ENCODE measurements around the gene GLP1R.
"Not testable (repeated sequence)": the region's sequence is repeated elsewhere in the genome, so short reads cannot be mapped to it uniquely, and the experiment has no call there.

The GLP1R gene

DNA sequence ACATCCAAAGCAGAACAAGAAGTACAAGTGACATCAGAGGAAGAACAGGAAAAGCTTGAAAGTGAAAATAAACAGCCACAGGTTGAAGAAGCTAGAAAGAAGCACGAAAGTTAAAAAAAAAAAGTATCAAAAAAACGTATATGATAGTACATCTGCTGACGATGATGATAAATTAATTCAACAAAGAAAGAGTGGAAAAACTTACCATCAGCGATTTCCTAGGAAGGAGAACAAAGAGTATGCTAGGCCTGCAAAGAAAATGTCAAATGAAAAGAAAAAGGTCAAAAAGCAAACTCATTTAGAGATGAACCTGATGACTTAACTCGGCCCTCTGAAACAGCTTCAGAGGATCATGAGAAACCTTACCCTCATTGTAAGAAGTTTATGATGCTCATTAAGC, 62.7 kb downstream of the GLP1R start:
- peaks cover 18% of the 10 kb centered on the region for H3K36me3 ChIP-seq
- no peaks in the 10 kb centered on the region for H4K20me1 ChIP-seq
- no peak overlapping the region for H3K9ac ChIP-seq
- H3K9me3 ChIP-seq = no peaks in the 10 kb centered on the region
- H3K27me3 ChIP-seq = no peaks in the 10 kb centered on the region
- H3K27ac ChIP-seq = no peak overlapping the region
- peaks cover 17% of the 10 kb centered on the region for H3K4me1 ChIP-seq
- H3K4me2 ChIP-seq = no peak overlapping the region
- no peak for TF ChIP-seq Cebpa-rat (IDR thresholded peaks at IDR 0.05)
- no peak overlapping the region for H3K4me3 ChIP-seq

DNA sequence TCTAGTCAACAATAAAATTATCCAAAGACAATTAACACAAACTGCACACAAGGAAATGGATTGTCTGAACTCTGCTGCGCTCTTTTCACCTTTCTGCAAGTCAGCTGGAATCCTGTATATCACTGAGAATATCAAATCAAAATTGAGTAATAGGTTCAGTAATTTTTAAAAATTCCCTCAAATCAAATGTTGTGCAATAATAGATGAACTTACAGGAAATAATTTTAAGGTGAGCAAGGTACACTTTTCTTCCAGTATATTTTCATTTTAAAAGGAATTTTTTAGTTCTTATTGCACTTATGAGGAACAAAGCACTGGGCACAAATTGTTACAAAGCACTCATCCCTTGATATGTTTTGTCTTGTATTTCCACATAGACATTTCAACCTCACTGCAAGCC, 65.2 kb downstream of the GLP1R start:
- H3K27me3 ChIP-seq = no peaks in the 10 kb centered on the region
- TF ChIP-seq Cebpa-rat (IDR thresholded peaks at IDR 0.05) = peak; percentile 39; the same call in 1 of the 2 replicates
- H3K4me2 ChIP-seq = peak overlapping the region; percentile 81
- H3K9me3 ChIP-seq = no peaks in the 10 kb centered on the region
- H3K4me3 ChIP-seq = peak overlapping the region; percentile 72; the same call in 1 of the 2 replicates
- H3K27ac ChIP-seq = no peak overlapping the region
- peaks cover 17% of the 10 kb centered on the region for H3K36me3 ChIP-seq
- no peak overlapping the region for H3K9ac ChIP-seq
- H4K20me1 ChIP-seq = no peaks in the 10 kb centered on the region
- peaks cover 17% of the 10 kb centered on the region for H3K4me1 ChIP-seq

- Histone ChIP-seq H3K9me3 (no peaks in the 10 kb centered on the region), H3K36me3 (peaks cover 12% of the 10 kb centered on the region), H3K9ac (peak overlapping the region; percentile 79), H3K4me1 (peaks cover 17% of the 10 kb centered on the region), H3K27me3 (no peaks in the 10 kb centered on the region), H3K4me2 (peak overlapping the region; percentile 81), H4K20me1 (no peaks in the 10 kb centered on the region), H3K4me3 (peak overlapping the region; percentile 72), H3K27ac (peak overlapping the region; percentile 90)
- no peak for TF ChIP-seq Cebpa-rat (IDR thresholded peaks at IDR 0.05)
Observed at GRCh38 chr6:39114388-39114703, 65.8 kb downstream of the GLP1R start.

DNA sequence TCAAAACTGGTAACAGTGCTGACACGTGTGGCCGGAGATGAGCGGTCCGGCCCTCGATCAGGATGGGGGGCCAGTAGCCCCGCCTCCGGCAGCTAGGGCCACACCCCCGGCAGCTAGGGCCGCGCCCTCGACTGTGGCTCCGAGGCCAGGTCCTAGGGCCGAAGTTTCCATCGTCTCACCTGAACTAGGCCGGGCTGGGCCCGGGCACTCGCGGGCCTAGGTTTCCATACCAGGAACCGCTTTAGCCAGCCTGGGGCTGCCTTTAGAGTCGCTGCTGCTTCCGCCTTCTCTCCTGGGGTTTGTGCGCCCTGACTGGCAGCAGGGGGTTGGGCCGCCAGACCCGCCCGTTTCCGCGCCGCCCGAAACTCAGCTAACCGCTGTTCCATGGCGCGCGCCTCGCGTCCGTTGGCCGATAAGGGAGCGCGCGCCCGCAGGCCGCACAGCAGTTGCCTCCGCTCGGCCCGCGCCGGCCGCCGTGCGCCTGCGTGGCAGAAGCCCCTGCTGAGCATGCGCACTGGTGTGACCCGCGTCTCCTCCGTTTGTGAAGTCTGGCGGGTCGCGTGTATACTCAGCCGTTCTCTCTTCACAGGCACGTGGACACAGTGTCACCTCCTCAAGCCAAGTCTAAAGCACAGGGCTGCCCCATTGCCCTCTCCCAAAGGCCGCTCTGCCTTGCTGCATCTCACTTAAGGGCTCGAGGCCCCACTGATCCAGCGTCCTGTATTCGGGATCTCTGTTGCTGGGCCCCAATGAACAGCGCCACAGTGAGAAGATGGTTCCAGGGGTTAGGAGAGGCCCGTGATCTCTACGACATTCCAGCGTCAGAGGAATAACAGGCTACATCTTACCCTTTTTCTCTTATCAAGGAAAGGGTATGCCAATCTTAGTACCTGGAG, 66.4 kb downstream of the GLP1R start, which contains the start of gene SAYSD1:
TSS of gene SAYSD1 (minus strand) at position 483 of the 896 bp plus-strand sequence. CDS start at position 386, 97 bp downstream.
- peaks cover 17% of the 10 kb centered on the region for H3K4me1 ChIP-seq
- peaks cover 6% of the 10 kb centered on the region for H3K36me3 ChIP-seq
- no peaks in the 10 kb centered on the region for H3K9me3 ChIP-seq
- H3K27me3 ChIP-seq = no peaks in the 10 kb centered on the region
- no peak for TF ChIP-seq Cebpa-rat (IDR thresholded peaks at IDR 0.05)
- H3K9ac ChIP-seq = peak within 1 kb of the TSS; percentile 79
- H3K4me3 ChIP-seq = peak within 1 kb of the TSS; percentile 72
- H3K27ac ChIP-seq = peak within 1 kb of the TSS; percentile 90
- peak within 1 kb of the TSS; percentile 81 for H3K4me2 ChIP-seq
- H4K20me1 ChIP-seq = no peaks in the 10 kb centered on the region

GRCh38 chr6:39118921-39119320, 70.3 kb downstream of the GLP1R start:
- Histone ChIP-seq H3K27me3 (no peaks in the 10 kb centered on the region), H4K20me1 (no peaks in the 10 kb centered on the region), H3K4me2 (no peak overlapping the region), H3K27ac (no peak overlapping the region), H3K4me3 (no peak overlapping the region), H3K9me3 (no peaks in the 10 kb centered on the region), H3K36me3 (no peaks in the 10 kb centered on the region), H3K4me1 (peaks cover 10% of the 10 kb centered on the region), H3K9ac (no peak overlapping the region)
- no peak for TF ChIP-seq Cebpa-rat (IDR thresholded peaks at IDR 0.05)

GRCh38 chr6:39124114-39124513, 75.5 kb downstream of the GLP1R start:
- no peaks in the 10 kb centered on the region for H4K20me1 ChIP-seq
- no peaks in the 10 kb centered on the region for H3K4me1 ChIP-seq
- no peak overlapping the region for H3K27ac ChIP-seq
- H3K4me3 ChIP-seq = no peak overlapping the region
- no peak for TF ChIP-seq Cebpa-rat (IDR thresholded peaks at IDR 0.05)
- H3K4me2 ChIP-seq = no peak overlapping the region
- no peaks in the 10 kb centered on the region for H3K27me3 ChIP-seq
- no peak overlapping the region for H3K9ac ChIP-seq
- H3K36me3 ChIP-seq = no peaks in the 10 kb centered on the region
- H3K9me3 ChIP-seq = no peaks in the 10 kb centered on the region

DNA sequence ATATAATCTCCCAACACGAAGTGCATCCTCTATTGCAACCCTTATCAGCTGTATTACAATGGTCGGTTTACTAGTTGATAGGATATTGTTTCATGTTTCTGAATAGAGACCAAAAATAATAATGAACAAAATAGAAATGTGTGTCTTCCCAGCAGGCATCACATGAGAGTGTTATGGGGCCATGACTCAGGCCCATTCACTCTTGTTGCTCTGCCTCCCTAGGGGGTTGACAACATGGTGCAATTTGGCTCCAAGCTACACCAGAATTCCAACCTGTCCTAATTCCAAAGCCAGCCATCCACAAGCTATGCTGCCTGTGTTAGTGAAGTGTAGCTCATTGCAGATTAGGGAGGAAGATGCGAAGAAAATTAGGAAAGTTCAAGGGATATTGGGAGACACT, 79.5 kb downstream of the GLP1R start:
- H3K4me3 ChIP-seq = no peak overlapping the region
- no peaks in the 10 kb centered on the region for H4K20me1 ChIP-seq
- no peak overlapping the region for H3K27ac ChIP-seq
- H3K27me3 ChIP-seq = no peaks in the 10 kb centered on the region
- no peaks in the 10 kb centered on the region for H3K4me1 ChIP-seq
- H3K9me3 ChIP-seq = no peaks in the 10 kb centered on the region
- no peak for TF ChIP-seq Cebpa-rat (IDR thresholded peaks at IDR 0.05)
- H3K9ac ChIP-seq = no peak overlapping the region
- H3K4me2 ChIP-seq = no peak overlapping the region
- no peaks in the 10 kb centered on the region for H3K36me3 ChIP-seq

DNA sequence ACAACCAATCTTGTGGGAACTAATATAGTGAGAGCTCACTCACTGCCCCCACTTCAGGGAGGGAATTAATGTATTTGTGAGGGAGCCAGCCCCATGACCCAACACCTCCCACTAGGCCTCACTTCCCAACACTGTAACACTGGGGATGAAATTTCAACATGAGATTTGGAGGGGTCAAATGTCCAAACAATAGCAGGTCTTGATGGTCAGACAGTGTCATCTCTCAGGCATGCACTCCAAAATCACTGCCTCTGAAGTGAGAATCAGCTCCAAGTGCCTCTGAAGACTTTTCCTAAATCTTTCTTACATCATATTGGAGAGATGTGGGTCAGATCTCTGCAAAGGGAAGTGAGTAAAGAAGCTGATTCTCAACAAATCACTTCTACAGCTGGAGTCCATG, 80.3 kb downstream of the GLP1R start:
- no peak for TF ChIP-seq Cebpa-rat (IDR thresholded peaks at IDR 0.05)
- no peak overlapping the region for H3K27ac ChIP-seq

GRCh38 chr6:39130691-39131090, 82.1 kb downstream of the GLP1R start:
- Histone ChIP-seq H3K9me3 (peaks cover 7% of the 10 kb centered on the region; the same call in 1 of the 2 replicates), H3K36me3 (no peaks in the 10 kb centered on the region), H4K20me1 (no peaks in the 10 kb centered on the region), H3K9ac (no peak overlapping the region), H3K27ac (no peak overlapping the region), H3K4me1 (no peaks in the 10 kb centered on the region), H3K27me3 (no peaks in the 10 kb centered on the region), H3K4me2 (no peak overlapping the region), H3K4me3 (no peak overlapping the region)
- no peak for TF ChIP-seq Cebpa-rat (IDR thresholded peaks at IDR 0.05)

More for the DNA sequence above, 80.3 kb downstream of the GLP1R start:
- H3K9me3 ChIP-seq = peaks cover 7% of the 10 kb centered on the region; the same call in 1 of the 2 replicates
- H3K4me2 ChIP-seq = no peak overlapping the region
- no peaks in the 10 kb centered on the region for H3K4me1 ChIP-seq
- no peaks in the 10 kb centered on the region for H4K20me1 ChIP-seq
- no peaks in the 10 kb centered on the region for H3K36me3 ChIP-seq
- H3K9ac ChIP-seq = no peak overlapping the region
- no peaks in the 10 kb centered on the region for H3K27me3 ChIP-seq
- no peak overlapping the region for H3K4me3 ChIP-seq

DNA sequence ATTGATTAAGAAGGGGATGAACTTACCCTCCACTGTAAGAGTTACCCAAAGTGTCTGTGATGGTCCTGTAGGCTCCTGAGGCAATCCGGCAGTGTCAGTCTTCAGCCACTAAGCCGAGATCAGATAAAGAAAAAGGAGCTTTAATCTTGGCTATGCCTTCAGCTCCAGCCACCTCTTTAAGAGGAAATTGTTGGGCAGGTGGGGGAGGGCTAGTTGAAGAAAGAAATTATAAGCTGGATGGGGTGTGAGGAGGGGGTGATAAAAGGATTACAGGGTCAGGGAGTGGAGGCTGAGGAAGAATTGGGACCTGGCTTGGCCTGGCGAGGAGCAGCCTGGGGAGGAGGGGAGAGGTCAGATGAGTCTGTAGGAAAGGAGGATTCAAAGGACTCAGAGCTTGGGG, 86.2 kb downstream of the GLP1R start:
- H3K4me2 ChIP-seq, H3K9me3 ChIP-seq, H3K9ac ChIP-seq, H3K27me3 ChIP-seq, H4K20me1 ChIP-seq, H3K4me1 ChIP-seq, H3K36me3 ChIP-seq, H3K27ac ChIP-seq, H3K4me3 ChIP-seq: not testable (repeated sequence)

- not testable (repeated sequence) for H3K4me3 ChIP-seq, H4K20me1 ChIP-seq, H3K4me2 ChIP-seq, H3K27me3 ChIP-seq, H3K9me3 ChIP-seq, H3K9ac ChIP-seq, H3K27ac ChIP-seq, H3K4me1 ChIP-seq, H3K36me3 ChIP-seq
Observed at GRCh38 chr6:39136207-39136606, 87.6 kb downstream of the GLP1R start.

Measured in BLaER1 (cell line).